ENCODE data around the gene P4HA3. TPM values are rescaled to one million over a fixed set of nuclear protein-coding genes. Genes with fewer than 3 reads are reported as not detected.

Gene P4HA3
- total RNA-seq, 1 experiment from 2014 or later, result 0.91 TPM

Other genes starting within 250 kb of the P4HA3 start
- gene C2CD3, start 140.6 kb downstream of the P4HA3 start, total RNA-seq (2021; ENCODE audit: unreplicated experiment), result 30.6 TPM
- 68.3 TPM for gene PPME1, start 140.4 kb downstream of the P4HA3 start, total RNA-seq (2021; ENCODE audit: unreplicated experiment)
- gene PGM2L1, start 86.8 kb upstream of the P4HA3 start, total RNA-seq (2021; ENCODE audit: unreplicated experiment), result 4.9 TPM
- gene KCNE3, start 155.9 kb upstream of the P4HA3 start, total RNA-seq (2021; ENCODE audit: unreplicated experiment), result not detected
- gene LIPT2, start 182.1 kb upstream of the P4HA3 start, total RNA-seq (2021; ENCODE audit: unreplicated experiment), result 3.4 TPM